Fibroblast of lung (primary cell): ENCODE measurements around the gene ARHGAP10. TPM values are rescaled to one million over a fixed set of nuclear protein-coding genes. Genes with fewer than 3 reads are reported as not detected.
"Not testable (repeated sequence)": the region's sequence is repeated elsewhere in the genome, so short reads cannot be mapped to it uniquely, and the experiment has no call there.

ENCODE experiments used
- DNase-seq, 2 donors: peaks; one replicate each; pipeline versions ENCODE4 v3.0.0 to v3.0.0-alpha.2; 2010; ENCODE audit warnings: low read depth in 2 of 2
- H2AFZ ChIP-seq: 2 replicates; pipeline ENCODE4 v1.5.1; 2012; ENCODE audit warnings: low read length, control low read depth, inconsistent platforms
- H3K27ac ChIP-seq: 2 replicates; pipeline ENCODE4 v1.5.1; 2011; ENCODE audit warnings: low read length, control low read depth; ENCODE audit not compliant: insufficient read depth
- H3K27me3 ChIP-seq: 2 replicates; pipeline ENCODE4 v1.5.1; 2011; ENCODE audit warnings: mild to moderate bottlenecking, low read length; ENCODE audit not compliant: control insufficient read depth, insufficient read depth
- H3K36me3 ChIP-seq: 2 replicates; pipeline ENCODE4 v1.5.1; 2011; ENCODE audit warnings: low read length; ENCODE audit not compliant: control insufficient read depth, insufficient read depth
- H3K4me1 ChIP-seq: 2 replicates; pipeline ENCODE4 v1.5.1; 2011; ENCODE audit warnings: low read length; ENCODE audit not compliant: control insufficient read depth, insufficient read depth; ENCODE audit errors: extremely low read depth
- H3K4me2 ChIP-seq: 2 replicates; pipeline ENCODE4 v1.5.1; 2011; ENCODE audit warnings: low read length, control low read depth; ENCODE audit not compliant: insufficient read depth; ENCODE audit errors: extremely low read depth
- H3K4me3 ChIP-seq, 4 experiments: fragments of 200-600 bp in 1 of 4; sonication (generic) in 1 of 4; replicated peaks in 1 of 4; 2 replicates each; pipeline ENCODE4 v1.5.1; 2011 to 2016; ENCODE audit warnings: low read length in 4 of 4, low read depth in 3 of 4, mild to moderate bottlenecking in 3 of 4, control low read depth in 2 of 4, inconsistent platforms in 1 of 4, mixed read lengths in 1 of 4; ENCODE audit not compliant: insufficient read depth in 1 of 4; ENCODE audit errors: control extremely low read depth in 1 of 4
- H3K79me2 ChIP-seq: 2 replicates; pipeline ENCODE4 v1.5.1; 2012; ENCODE audit warnings: mild to moderate bottlenecking, low read length, inconsistent platforms; ENCODE audit not compliant: control insufficient read depth, insufficient read depth
- H3K9ac ChIP-seq: 2 replicates; pipeline ENCODE4 v1.5.1; 2011; ENCODE audit warnings: mild to moderate bottlenecking, low read length, control low read depth; ENCODE audit not compliant: insufficient read depth
- H3K9me3 ChIP-seq: 2 replicates; pipeline ENCODE4 v1.5.1; 2012; ENCODE audit warnings: low read depth, low read length; ENCODE audit not compliant: control insufficient read depth, insufficient read depth
- H4K20me1 ChIP-seq: 2 replicates; pipeline ENCODE4 v1.5.1; 2011; ENCODE audit warnings: low read length; ENCODE audit not compliant: control insufficient read depth, insufficient read depth; ENCODE audit errors: extremely low read depth
- EZH2 ChIP-seq: IDR thresholded peaks from 2 replicates; pipeline ENCODE4 v1.5.1; 2012; ENCODE audit warnings: low read length, control low read depth, mild to moderate bottlenecking; ENCODE audit errors: missing control alignments
- polyA plus RNA-seq, 2 donors: library from polyadenylated mRNA; depleted of rRNA in 1 of 2; stranded (reverse) in 1 of 2; unstranded in 1 of 2; fragments of >200 nt; gene quantifications; 2 replicates each; pipeline ENCODE4 v1.2.1, GENCODE V29; 2011 to 2012; ENCODE audit warnings: missing spikeins in 1 of 2
- total RNA-seq: library from RNA; depleted of rRNA; stranded (reverse); fragments of >200 nt; gene quantifications from 2 replicates; pipeline ENCODE4 v1.2.1, GENCODE V29; 2014
- TF ChIP-seq, protein P1 (sequence below), 2 donors: IDR thresholded peaks in 1 of 2; conservative IDR thresholded peaks in 1 of 2; 1 replicate in 1 of 2; 2 replicates in 1 of 2; pipeline ENCODE4 v1.5.1; 2011 to 2012; ENCODE audit warnings: low read length in 2 of 2, control low read depth in 1 of 2, inconsistent platforms in 1 of 2, low read depth in 1 of 2, mild to moderate bottlenecking in 1 of 2

Gene ARHGAP10
- total and polyA plus RNA-seq, 2 donors (not counting 1 experiment from before 2014, with no cell fraction given), result 21.6 to 35.8 TPM

DNA sequence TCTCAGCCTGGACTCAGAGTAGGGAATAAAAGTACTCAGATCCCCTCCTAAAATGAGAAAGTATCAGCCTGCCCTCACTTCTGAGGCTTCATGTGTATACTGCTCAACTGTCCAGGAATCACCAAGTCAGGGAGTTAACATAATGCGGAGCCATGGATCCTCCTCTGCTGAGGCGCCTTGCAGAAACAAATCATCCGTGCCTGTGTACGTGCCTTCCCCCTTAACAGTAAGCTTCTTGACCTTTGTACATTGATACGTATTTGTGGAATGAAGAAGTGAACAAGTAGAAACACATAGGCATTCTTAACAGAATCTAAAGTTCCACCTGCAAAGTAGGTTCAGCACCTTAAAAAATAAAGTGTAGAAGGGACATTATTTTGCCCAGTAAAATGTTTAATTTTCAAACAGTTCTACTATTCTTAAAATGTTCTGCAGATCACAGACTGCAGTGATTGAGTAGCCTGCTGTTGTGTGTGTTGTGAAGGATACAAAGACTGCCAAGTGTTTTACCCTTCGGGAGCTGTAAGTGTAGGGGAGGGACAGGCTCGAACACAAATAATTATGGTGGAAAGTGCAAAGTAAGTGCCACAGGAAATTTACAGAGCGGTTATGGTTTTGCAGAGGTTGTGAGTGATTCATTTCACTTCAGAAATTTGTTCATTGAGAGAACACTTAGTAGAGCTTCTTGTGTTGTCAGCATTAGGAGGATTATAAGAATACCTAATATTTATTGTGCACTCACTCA is 61.9 kb downstream of the ARHGAP10 start:
- DNase-seq, result peak; percentile 20 to 25
- Histone ChIP-seq H3K9me3 (no peaks in the 10 kb centered on the region), H3K9ac (no peak overlapping the region), H3K79me2 (peaks cover 43% of the 10 kb centered on the region), H3K4me3 (no peak overlapping the region), H3K27me3 (no peaks in the 10 kb centered on the region), H3K27ac (no peak overlapping the region), H3K4me1 (peaks cover 4% of the 10 kb centered on the region), H2AFZ (no peak overlapping the region), H3K4me2 (peak overlapping the region; percentile 26), H4K20me1 (no peaks in the 10 kb centered on the region), H3K36me3 (no peaks in the 10 kb centered on the region)
- TF ChIP-seq EZH2, result no peak

DNA sequence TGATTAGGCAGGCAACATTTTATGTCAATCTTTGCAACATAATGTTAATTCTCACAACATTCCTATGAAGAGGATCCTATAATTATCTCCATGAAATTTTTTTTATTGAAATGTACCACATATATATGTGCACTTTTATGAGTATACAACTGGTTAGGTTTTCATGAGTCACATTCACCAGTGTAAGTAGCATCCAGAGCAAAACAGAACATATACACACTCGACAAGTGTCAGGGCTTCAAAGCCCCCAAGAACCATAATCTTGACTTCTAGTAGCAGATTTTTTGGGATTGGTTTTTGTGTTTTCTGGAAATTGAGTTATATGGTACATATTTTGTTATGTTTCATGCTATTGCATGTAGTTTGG is 62.4 kb downstream of the ARHGAP10 start:
- no peak overlapping the region for H3K27ac ChIP-seq
- no peak overlapping the region for H3K4me3 ChIP-seq
- no peak overlapping the region for H2AFZ ChIP-seq
- H4K20me1 ChIP-seq, result no peaks in the 10 kb centered on the region
- no peak for DNase-seq
- H3K4me1 ChIP-seq, result peaks cover 4% of the 10 kb centered on the region
- TF ChIP-seq, protein P1, sequence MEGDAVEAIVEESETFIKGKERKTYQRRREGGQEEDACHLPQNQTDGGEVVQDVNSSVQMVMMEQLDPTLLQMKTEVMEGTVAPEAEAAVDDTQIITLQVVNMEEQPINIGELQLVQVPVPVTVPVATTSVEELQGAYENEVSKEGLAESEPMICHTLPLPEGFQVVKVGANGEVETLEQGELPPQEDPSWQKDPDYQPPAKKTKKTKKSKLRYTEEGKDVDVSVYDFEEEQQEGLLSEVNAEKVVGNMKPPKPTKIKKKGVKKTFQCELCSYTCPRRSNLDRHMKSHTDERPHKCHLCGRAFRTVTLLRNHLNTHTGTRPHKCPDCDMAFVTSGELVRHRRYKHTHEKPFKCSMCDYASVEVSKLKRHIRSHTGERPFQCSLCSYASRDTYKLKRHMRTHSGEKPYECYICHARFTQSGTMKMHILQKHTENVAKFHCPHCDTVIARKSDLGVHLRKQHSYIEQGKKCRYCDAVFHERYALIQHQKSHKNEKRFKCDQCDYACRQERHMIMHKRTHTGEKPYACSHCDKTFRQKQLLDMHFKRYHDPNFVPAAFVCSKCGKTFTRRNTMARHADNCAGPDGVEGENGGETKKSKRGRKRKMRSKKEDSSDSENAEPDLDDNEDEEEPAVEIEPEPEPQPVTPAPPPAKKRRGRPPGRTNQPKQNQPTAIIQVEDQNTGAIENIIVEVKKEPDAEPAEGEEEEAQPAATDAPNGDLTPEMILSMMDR (conservative IDR thresholded peaks at IDR 0.05 in 1 of 2, IDR thresholded peaks at IDR 0.05 in 1 of 2; ENCODE audit: low read depth in 1 of 2, low read length in 2 of 2), result no peak
- TF ChIP-seq EZH2, result no peak
- peaks cover 41% of the 10 kb centered on the region for H3K79me2 ChIP-seq
- H3K9ac ChIP-seq, result no peak overlapping the region
- no peaks in the 10 kb centered on the region for H3K36me3 ChIP-seq
- no peaks in the 10 kb centered on the region for H3K9me3 ChIP-seq
- H3K27me3 ChIP-seq, result no peaks in the 10 kb centered on the region
- H3K4me2 ChIP-seq, result no peak overlapping the region

GRCh38 chr4:147794787-147795413 is 63.0 kb downstream of the ARHGAP10 start:
- H3K9me3 ChIP-seq, result no peaks in the 10 kb centered on the region
- no peak for TF ChIP-seq EZH2
- TF ChIP-seq, protein P1 (conservative IDR thresholded peaks at IDR 0.05 in 1 of 2, IDR thresholded peaks at IDR 0.05 in 1 of 2; ENCODE audit: low read depth in 1 of 2, low read length in 2 of 2), result no peak
- H3K27ac ChIP-seq, result no peak overlapping the region
- H3K79me2 ChIP-seq, result peaks cover 40% of the 10 kb centered on the region
- no peaks in the 10 kb centered on the region for H4K20me1 ChIP-seq
- no peaks in the 10 kb centered on the region for H3K36me3 ChIP-seq
- H2AFZ ChIP-seq, result no peak overlapping the region
- no peak overlapping the region for H3K4me3 ChIP-seq
- H3K27me3 ChIP-seq, result no peaks in the 10 kb centered on the region
- no peak overlapping the region for H3K9ac ChIP-seq
- no peak for DNase-seq
- no peak overlapping the region for H3K4me2 ChIP-seq
- peaks cover 4% of the 10 kb centered on the region for H3K4me1 ChIP-seq

DNA sequence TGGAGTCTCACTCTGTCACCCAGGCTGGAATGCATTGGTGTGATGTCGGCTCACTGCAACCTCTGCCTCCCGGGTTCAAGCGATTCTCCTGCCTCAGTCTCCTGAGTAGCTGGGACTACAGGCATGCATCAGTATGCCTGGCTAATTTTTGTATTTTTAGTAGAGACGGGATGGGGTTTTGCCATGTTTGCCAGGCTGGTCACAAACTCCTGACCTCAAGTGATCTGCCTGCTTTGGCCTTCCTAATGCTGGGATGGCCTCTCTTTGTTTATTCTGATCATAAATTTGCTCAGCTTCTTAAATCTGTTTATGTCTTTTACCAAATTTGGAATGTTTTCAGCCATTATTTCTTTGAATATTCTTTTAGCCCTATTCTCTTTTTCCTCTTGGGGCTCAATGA is 67.2 kb downstream of the ARHGAP10 start:
- H3K4me1 ChIP-seq, H3K9me3 ChIP-seq, H2AFZ ChIP-seq, H3K4me2 ChIP-seq, H4K20me1 ChIP-seq, H3K27me3 ChIP-seq, DNase-seq, H3K4me3 ChIP-seq, H3K9ac ChIP-seq, H3K27ac ChIP-seq, H3K36me3 ChIP-seq: not testable (repeated sequence)
- peaks cover 37% of the 10 kb centered on the region for H3K79me2 ChIP-seq
